ENCODE data around the gene RHBDD3.

The RHBDD3 gene

DNA sequence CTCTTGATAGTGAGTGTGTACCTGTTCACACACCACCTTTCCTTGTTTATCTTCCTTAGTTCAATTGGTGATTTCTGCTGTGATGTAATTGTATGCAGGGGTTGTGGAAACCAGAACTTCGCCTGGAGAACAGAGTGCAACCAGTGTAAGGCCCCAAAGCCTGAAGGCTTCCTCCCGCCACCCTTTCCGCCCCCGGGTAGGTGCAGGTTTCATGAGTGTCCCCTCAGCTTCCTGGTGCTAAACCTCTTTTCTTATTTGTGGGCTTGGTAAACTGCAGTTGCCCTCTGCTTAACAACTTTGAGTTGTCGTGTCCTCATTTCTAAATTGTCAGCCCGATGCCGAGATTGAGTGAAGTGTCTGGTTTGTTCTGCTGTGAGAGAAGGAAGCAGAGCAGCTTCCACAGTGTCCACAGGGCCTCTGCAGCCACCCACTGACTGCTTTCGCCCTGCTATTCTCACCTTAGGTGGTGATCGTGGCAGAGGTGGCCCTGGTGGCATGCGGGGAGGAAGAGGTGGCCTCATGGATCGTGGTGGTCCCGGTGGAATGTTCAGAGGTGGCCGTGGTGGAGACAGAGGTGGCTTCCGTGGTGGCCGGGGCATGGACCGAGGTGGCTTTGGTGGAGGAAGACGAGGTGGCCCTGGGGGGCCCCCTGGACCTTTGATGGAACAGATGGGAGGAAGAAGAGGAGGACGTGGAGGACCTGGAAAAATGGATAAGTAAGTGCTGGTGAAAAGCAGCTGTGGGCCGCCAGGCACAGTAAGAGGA lies 31.5 kb upstream of the RHBDD3 start:
- no peak overlapping the region for H3K4me3 ChIP-seq (ENCODE audit: low read depth, low read length)
- no peak for DNase-seq (ENCODE audit: low read depth)
- TF ChIP-seq CTCF (IDR thresholded peaks at IDR 0.05; ENCODE audit: low read depth, low read length, missing control alignments): no peak

- DNase-seq (ENCODE audit: low read depth): no peak
- TF ChIP-seq CTCF (IDR thresholded peaks at IDR 0.05; ENCODE audit: low read depth, low read length, missing control alignments): no peak
- no peak overlapping the region for H3K4me3 ChIP-seq (ENCODE audit: low read depth, low read length)
Measured at GRCh38 chr22:29298641-29299040, 30.9 kb upstream of the RHBDD3 start.

GRCh38 chr22:29292379-29292778 lies 24.6 kb upstream of the RHBDD3 start:
- no peak for DNase-seq (ENCODE audit: low read depth)
- no peak overlapping the region for H3K4me3 ChIP-seq (ENCODE audit: low read depth, low read length)
- TF ChIP-seq CTCF (IDR thresholded peaks at IDR 0.05; ENCODE audit: low read depth, low read length, missing control alignments): no peak

GRCh38 chr22:29291215-29291614 lies 23.4 kb upstream of the RHBDD3 start:
- DNase-seq (ENCODE audit: low read depth): no peak
- no peak for TF ChIP-seq CTCF (IDR thresholded peaks at IDR 0.05; ENCODE audit: low read depth, low read length, missing control alignments)

DNA sequence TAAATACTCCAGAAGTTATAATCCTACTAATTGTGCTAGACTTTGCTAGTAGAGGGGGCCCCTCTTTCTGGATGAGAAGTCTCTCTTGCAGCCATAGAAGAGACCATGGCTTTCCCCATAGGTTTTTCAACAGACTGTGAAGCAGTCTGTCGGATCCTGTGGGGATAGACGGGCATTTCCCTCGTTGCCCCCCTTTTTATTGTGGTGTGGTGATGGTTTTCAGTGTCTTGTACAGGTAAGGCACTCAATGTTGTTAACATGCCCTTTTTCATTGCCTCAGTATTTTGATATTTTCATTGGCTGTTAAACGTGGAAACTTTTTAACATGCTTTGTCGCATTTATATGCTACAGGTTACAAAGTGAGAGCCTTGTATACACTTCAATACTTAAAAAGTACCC lies 22.3 kb upstream of the RHBDD3 start:
- DNase-seq (ENCODE audit: low read depth): no peak
- H3K4me3 ChIP-seq (ENCODE audit: low read depth, low read length): no peak overlapping the region
- TF ChIP-seq CTCF (IDR thresholded peaks at IDR 0.05; ENCODE audit: low read depth, low read length, missing control alignments): no peak

More at GRCh38 chr22:29291215-29291614, 23.4 kb upstream of the RHBDD3 start:
- no peak overlapping the region for H3K4me3 ChIP-seq (ENCODE audit: low read depth, low read length)

DNA sequence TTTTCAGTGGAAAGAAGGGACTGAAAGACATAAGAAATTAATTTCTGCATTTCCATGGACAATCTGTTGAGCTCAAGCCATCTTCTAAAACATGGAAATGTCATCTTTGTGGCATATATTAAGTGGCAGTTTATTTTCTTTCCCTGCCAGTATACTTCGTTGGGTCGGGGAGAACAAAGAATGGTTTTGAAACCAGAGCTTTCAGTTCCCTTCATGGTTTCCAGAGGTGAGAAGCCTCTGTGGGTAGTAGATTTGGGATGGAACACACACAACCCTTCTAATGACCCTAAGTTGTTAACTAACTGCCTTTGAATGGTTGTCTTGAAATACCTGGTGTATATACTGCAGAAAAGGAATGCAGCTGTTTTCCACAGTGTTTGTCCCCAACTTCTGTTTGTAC lies 21.1 kb upstream of the RHBDD3 start:
- TF ChIP-seq CTCF (IDR thresholded peaks at IDR 0.05; ENCODE audit: low read depth, low read length, missing control alignments): no peak
- no peak overlapping the region for H3K4me3 ChIP-seq (ENCODE audit: low read depth, low read length)
- no peak for DNase-seq (ENCODE audit: low read depth)

DNA sequence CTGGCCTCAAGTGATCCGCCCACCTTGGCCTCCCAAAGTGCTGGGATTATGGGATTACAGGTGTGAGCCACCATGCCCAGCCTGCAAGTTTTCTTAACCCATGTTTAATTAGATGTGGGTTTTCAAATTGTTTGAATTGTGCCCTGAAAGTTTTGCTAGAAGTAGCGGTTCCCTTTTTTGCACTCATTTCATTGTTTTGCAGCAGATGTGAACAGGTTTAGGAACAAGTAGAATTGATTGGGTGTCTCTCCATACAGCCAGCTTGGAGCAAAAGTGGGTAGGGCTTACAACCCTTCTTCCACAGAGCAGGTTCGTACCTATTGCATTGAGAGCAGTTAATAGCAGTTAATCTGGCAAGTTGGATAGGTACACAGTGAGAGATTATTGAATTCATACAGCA lies 16.4 kb upstream of the RHBDD3 start:
- DNase-seq (ENCODE audit: low read depth): no peak
- no peak overlapping the region for H3K4me3 ChIP-seq (ENCODE audit: low read depth, low read length)
- no peak for TF ChIP-seq CTCF (IDR thresholded peaks at IDR 0.05; ENCODE audit: low read depth, low read length, missing control alignments)

Data from GM12864 (cell line).